HG02973 (cell line): ENCODE measurements around the gene LRRC56.
A peak's percentile ranks its signal among the peaks of the same experiment; 100 is the strongest.

Experiments used
- ATAC-seq: cut with Tn5 transposase; IDR thresholded peaks from one replicate; pipeline ENCODE4 v1.9.1; 2021; ENCODE audit warnings: moderate library complexity; ENCODE audit not compliant: unreplicated experiment

The LRRC56 gene

GRCh38 chr11:538431-539051, 1.2 kb downstream of the LRRC56 start:
- no peak for ATAC-seq

GRCh38 chr11:539971-540481, 2.7 kb downstream of the LRRC56 start:
- ATAC-seq, result no peak

GRCh38 chr11:540583-541432, 3.5 kb downstream of the LRRC56 start:
- no peak for ATAC-seq

GRCh38 chr11:541433-541885, 4.1 kb downstream of the LRRC56 start:
- ATAC-seq, result no peak

- no peak for ATAC-seq
Measured at GRCh38 chr11:544817-545166, 7.5 kb downstream of the LRRC56 start.

- no peak for ATAC-seq
Measured at GRCh38 chr11:545171-545570, 7.8 kb downstream of the LRRC56 start.

GRCh38 chr11:548700-549603, 11.6 kb downstream of the LRRC56 start:
- no peak for ATAC-seq

- ATAC-seq, result no peak
Measured at GRCh38 chr11:550021-550745, 12.9 kb downstream of the LRRC56 start.

- no peak for ATAC-seq
Measured at GRCh38 chr11:550746-551085, 13.4 kb downstream of the LRRC56 start.

GRCh38 chr11:551131-551530, 13.8 kb downstream of the LRRC56 start:
- ATAC-seq, result no peak

GRCh38 chr11:551596-551995, 14.3 kb downstream of the LRRC56 start:
- no peak for ATAC-seq

GRCh38 chr11:553083-553987, 16.0 kb downstream of the LRRC56 start:
- no peak for ATAC-seq

- ATAC-seq, result no peak
Measured at GRCh38 chr11:553988-554340, 16.6 kb downstream of the LRRC56 start.

- peak; percentile 43 for ATAC-seq
Measured at GRCh38 chr11:554428-555226, 17.3 kb downstream of the LRRC56 start.

- no peak for ATAC-seq
Measured at GRCh38 chr11:555227-555779, 18.0 kb downstream of the LRRC56 start.

- ATAC-seq, result no peak
Measured at GRCh38 chr11:555780-556661, 18.7 kb downstream of the LRRC56 start.

- no peak for ATAC-seq
Measured at GRCh38 chr11:556662-557256, 19.4 kb downstream of the LRRC56 start.
